ENCODE data around the gene PPP1R27.

GRCh38 chr17:81870981-81871386, 36.1 kb upstream of the PPP1R27 start, which contains the start of gene ARHGDIA:
- peak; percentile 75 for TF ChIP-seq POLR2A (IDR thresholded peaks at IDR 0.05; ENCODE audit: low read depth, low read length)
- no peak for TF ChIP-seq CTCF (IDR thresholded peaks at IDR 0.05; ENCODE audit: extremely low read depth in 1 of 2, insufficient read depth in 1 of 2, low read depth in 1 of 2, low read length in 2 of 2)
- TF ChIP-seq MAX (IDR thresholded peaks at IDR 0.05; ENCODE audit: insufficient read depth, insufficient read length): no peak
- TF ChIP-seq EZH2 (IDR thresholded peaks at IDR 0.05; ENCODE audit: borderline replicate concordance, low read depth, low read length, severe bottlenecking): no peak
- no peak for TF ChIP-seq POLR2AphosphoS5 (IDR thresholded peaks at IDR 0.05; ENCODE audit: insufficient read depth, low read depth, low read length)
- TF ChIP-seq FOS (IDR thresholded peaks at IDR 0.05; ENCODE audit: borderline replicate concordance, insufficient read depth, low read length): no peak

All from endothelial cell of umbilical vein (primary cell).